ENCODE measurements around the gene RGS3.

Gene RGS3

DNA sequence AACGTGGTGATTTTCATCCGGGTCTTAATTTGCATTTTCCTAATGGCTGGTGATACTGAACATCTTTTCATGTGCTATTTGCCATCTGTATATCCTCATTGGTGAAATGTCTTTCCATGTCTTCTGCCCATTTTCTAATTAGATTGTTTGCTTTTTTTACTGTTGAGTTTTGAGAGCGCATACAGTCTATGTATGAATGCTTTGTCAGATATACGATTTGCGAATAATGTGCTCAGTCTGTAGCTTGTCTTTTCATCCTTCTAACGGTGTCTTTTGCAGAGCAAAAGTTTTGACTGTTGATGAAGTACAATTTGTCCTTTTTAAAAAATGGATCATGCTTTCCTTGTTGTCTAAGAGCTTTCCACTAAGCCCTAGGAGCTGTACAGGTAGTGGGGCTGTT, 143.0 kb downstream of the RGS3 start:
- no peak for DNase-seq

DNA sequence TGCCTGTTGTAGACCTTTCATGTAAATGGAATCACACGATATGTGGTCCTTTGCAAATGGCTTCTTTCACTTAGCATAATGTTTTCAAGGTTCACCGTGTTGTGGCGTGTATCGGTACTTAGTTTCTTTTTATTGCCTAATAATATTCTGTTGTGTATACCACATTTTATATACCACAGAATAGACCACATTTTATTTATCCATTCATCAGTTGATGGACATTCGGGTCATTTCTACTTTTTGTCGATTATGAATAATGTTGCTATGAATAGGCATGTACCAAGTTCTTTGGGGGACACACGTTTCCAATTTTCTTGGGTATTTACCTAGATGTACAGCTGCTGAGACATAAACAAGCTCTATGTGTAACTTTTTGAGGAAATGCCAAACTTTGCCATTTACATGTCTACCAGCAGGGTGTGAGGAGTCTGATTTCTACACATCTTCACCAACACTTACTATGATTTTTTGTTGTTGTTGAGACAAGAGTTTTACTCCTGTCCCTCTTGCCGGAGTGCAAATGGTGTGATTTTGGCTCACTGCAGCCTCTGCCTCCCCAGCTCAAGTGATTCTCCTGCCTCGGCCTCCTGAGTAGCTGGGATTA, 144.7 kb downstream of the RGS3 start:
- no peak for DNase-seq

DNA sequence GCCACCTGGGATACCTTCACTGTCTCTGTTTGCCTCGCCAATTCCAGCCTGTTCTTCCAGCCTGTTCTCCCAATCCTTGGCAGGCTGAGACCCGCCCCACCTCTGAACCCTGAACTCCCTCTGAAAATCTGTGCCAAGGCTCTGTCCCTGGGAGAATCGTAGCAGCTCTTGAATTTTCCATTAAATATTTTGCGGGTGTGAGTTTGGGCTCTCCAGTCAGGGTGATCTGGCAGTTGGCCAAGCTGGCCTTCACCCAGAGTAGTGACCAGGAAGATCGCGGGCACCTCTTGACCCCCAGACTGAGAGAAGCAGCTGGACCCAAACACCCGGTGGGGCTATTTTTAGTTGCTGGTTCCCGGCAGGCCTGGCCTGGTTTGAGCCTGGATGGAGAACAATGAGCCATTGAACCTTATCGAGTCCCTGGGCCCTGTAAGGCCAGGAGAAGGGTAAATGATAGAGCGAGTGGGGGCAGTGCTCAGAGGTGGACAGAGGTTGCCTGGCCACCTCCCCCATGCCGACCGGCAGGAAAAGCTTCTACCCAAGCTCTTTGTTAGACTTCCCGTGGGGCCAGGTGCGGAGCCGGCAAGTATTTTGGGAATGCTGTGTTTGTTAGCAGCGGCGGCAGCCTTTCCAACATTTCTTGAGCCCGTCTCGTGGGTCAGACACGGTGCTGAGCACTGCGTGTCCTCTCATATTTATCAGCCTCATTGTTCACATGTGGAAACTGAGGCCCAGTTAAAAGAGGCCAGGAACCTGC, 146.2 kb downstream of the RGS3 start:
- DNase-seq = no peak

DNA sequence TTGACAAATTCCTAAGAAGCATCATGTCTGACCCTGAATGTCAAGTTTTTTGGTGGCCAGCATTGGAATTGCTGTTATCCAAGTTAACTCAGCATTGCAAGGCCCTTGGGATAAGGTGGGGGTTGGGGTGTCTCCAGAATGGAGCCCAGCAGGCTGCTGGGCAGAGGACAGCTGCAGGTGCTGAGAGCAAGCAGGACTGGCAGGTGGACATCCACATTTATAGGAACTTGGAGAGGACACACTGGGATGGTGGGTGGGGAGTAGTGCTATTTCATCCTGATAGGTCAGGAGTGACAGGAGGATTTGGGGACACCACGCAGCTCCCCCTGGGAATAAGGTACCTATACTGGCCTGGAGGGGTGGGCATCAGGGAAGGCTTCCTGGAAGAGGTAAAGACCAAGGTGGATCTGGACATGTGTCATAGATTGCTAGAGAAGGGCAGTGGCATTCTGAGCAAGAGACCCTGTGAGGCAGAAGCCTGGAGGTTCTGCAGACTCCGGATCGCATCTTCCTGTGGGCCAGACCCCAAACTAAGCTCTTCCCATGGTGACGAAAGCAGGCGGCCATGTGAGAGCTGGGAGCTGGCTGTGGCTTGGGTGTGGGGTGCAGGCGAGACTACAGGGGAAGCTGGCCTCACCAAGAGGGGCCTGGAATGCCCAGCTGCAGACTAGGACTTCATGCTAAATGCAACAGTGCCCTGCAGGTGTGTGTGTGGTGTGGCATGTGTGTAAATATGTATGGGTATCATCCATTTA, 148.1 kb downstream of the RGS3 start:
- no peak for DNase-seq

DNA sequence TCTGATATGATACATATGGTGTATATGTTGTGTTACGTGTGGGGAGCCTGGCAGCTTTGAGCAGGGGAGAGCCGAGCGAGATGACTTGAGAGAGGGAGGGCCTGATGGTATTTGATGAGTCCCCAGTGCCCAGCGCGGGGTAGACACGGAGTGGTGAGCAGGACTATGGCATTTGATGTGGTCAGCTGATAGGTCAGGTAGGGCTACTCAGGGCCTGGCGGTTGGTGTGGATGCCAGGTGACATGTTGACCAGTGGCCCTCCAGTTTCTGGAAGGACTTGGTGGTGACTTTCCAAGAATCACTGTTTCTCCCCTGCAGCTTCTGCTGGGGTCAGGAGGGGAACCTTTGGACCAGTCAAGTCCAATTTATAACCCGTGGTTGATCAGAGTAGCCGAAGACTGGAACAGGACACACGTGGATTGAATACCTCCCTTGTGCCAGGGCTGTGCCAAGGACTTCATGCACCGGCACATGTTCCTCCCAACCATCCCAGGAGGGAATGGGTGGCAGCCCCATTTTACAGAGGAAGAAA, 148.8 kb downstream of the RGS3 start:
- no peak for DNase-seq

DNA sequence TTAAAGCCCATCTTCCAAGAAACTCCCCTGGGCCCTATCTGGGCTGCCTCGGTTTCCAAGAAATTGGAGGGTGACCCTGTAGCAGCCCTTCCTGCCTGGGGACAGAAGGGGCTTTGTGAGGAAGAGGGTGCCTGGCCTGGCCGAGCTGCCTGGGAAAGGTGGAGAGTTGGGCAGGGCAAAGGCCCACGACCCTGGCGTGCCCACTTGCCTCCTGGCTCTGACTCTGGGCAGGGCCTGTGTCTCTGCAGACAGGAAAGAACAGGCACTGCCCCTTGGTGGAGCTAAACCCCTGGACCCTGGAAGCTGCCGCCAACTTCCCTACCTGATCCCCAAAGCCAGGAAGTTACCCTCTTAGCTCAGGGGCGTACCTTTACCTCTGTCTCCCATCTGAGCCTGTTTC, 149.3 kb downstream of the RGS3 start:
- DNase-seq = no peak

DNA sequence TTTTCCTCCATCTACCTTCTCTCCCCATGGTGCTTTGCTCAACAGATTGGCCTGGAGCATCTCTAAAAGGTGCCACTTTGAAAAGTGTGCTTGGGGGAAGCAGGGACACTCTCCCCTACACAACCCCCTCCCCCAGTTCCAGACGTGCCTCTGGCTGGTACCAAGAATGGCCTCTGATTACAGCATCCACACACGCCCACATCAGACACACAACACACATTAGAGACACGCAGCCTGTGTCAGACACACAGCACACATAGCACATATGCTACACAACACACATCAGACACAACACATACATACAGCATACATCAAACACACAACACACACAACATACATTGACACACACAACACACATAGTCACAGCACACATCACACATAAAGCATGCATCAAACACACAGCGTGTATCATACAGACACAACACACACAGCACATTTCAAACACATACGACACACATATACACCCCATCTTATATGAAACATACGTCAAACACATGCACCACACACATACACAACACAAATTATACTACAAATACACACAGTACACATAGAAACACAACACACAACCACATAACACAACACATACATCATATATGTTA, 150.4 kb downstream of the RGS3 start:
- no peak for DNase-seq

DNA sequence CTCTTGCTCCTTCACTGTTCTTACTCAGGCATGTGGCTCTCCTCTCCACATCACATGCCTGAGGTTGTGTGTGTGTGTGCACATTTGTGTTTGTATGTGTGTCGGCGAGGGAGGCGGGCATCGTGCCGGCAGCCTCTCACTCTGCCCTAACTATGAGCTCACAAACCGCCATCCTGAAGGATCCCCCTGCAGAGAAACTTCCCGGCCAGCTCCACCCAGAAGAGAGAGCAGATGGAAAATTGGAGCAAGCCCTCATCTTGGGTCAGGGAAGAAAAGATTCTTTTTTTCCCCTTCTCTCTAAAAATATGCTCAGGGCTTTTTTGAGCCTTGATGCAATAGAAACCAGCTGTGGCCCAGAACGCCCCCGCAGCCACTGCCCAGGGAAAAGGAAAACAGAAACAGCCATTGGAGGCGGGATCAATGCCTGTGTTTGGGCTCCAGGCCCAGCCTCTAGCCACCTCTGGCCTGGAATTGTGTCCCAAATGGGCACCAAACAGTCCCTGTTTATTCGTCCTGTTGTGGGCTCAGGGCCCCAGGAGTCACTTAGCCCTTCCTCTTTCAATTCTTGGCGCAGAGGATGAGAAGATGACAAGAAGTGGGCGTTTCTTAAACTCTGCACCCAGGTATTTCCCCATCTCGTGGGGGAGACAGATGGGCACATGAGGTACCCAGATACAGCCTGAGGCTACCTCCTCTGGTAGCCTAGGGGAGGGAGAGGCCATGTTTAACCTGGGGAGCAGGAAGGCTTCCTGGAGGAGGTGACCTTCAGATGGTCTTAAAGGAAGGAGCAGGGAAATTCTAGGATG, 151.5 kb downstream of the RGS3 start:
- no peak for DNase-seq

DNA sequence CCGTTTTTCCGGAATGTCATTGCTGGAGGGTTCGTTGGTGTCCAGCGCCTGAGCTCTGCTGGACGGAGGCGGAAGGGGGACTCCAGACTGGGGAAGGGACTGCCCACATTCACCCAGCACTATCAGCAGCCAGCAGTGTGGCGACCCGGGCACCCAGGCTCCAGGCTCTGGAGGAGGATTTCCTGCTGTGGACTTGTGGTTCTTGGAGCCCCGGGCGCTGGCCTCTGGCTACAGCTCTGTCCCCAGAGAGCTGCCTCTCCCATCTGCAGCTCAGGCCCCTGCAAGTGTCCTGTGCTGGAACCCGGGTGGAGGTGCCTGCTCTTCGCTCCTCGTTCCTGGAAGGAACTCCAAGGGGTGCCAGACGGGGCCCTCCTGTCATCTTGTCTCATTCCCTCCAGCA, 152.6 kb downstream of the RGS3 start:
- no peak for DNase-seq

DNA sequence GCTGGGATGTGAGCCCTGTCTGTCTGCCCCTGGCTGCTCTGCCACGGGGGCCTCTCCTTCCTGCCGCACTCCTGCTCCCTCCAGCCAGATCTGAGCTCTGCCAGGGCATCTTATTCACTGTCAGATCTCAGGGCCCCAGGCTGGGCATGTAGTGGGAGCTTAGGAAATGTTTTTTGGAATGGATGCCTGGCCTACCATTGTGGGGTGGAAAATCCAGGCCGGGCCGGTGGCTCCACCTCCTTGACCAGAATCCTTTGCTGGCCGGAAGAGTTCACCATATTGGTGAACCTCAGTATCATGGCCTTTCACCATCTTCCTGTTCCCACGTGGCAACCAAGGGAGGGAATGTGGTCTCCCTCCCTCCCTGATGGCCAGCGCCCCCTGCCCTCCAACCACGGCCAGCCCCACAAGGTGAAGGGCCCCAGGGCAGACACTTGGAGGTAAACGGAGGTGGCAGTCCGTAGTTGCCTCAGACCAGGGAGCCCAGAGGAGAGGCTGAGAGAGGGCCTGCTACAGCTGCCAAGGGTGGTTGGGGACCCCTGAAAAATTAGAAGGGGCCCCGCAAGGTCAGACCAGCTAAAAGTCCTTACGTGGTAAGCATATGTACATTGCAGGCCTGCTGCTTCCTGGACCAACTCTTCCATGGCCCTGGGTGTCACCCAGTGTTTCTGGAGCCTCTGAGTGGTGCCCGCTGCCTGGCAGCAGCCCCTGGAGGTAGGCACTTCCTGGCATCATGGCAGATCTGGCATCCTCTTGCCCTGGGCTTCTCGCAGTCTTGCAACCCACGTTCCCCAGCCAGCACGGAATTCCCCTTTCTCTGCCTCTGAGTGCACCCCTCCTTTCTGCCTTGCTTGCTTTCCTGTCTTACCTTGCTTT, 153.3 kb downstream of the RGS3 start:
- no peak for DNase-seq

DNA sequence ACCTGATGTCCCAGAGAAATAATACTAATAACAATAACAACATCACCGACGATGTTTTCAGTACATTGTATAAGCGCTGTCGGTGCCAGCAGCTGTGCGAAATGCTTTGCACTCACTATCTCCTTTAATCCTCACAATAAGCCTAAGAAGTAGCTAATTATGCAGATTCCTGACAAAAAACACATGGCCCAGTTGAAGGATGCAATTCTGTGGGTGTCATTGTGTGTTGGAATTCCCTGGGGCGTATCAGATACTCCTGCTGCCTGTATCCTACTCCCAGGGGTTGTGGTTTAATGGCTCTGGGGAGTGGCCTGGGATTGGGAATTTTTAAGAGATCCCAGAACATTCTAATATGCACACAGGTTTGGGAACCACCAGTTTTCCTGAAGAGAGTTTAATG, 154.0 kb downstream of the RGS3 start:
- no peak for DNase-seq

DNA sequence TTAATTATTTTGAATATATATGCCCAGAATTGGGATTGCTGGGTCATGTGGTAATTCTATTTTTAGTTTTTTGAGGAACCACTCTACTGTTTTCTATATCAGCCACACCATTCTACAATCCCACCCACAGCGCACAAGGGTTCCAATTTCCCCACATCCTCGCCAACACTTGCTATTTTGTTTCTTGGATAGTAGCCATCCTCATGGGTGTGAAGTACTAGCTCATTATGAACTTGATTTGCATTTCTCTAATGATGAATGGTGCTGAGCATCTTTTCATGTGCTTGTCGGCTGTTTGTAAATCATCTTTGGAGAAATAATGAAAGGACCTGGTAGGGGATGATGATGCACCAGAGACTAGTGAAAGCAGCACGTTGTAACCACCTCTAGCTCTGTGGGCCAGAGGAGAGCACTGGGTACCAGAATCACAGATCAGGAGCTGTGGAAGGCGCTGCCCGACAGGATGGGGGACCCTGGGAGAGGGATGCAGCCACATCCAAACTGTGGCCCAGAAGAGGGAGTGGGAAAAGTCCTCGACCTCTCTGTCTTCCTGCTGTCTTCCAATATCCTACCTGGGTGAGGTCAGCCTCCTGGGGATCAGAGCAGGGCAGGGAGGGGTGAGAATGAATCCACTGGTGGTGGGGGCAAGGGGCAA, 155.4 kb downstream of the RGS3 start:
- DNase-seq = no peak

DNA sequence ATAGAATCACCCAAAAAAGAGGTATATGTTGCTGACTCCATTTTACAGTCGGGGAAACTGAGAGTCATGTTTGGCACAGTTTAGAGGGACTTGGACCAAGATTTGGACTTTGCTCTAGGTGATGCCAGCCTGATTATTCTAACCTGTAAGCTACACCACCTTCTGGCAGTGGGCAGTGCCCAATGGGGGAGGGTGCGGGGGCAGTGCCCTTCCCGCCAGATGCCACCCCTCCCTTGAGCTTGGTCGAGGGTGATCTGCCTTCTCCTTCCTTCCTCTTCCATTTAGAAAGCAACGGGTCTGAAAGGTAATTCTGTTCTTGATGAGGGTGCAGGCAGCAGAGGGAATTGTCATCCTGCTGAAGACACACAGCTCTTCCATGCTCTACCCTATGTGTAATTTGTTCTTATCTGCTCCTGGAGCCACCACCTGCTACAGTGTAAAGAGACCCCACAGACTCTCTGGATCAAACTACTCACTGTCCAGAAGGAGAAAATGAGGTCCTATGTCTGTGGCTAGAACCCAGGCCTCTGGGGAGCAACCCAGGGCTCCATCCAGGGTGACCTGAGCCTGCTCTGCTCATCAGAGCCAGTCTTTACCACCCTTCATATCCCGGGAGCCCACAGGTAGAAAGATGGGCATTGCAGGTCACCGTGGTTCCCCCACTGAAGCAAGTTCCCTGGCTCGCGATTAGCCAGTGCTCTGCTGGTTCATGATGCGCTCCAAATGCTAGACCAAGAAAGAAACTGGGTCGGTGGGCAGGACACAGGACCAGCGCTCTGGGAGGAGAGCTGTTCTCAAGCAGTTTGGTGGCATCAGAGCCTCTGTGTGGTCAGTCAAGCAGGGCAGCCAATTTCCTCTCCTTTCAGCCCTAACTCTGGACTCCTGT, 156.2 kb downstream of the RGS3 start:
- no peak for DNase-seq

DNA sequence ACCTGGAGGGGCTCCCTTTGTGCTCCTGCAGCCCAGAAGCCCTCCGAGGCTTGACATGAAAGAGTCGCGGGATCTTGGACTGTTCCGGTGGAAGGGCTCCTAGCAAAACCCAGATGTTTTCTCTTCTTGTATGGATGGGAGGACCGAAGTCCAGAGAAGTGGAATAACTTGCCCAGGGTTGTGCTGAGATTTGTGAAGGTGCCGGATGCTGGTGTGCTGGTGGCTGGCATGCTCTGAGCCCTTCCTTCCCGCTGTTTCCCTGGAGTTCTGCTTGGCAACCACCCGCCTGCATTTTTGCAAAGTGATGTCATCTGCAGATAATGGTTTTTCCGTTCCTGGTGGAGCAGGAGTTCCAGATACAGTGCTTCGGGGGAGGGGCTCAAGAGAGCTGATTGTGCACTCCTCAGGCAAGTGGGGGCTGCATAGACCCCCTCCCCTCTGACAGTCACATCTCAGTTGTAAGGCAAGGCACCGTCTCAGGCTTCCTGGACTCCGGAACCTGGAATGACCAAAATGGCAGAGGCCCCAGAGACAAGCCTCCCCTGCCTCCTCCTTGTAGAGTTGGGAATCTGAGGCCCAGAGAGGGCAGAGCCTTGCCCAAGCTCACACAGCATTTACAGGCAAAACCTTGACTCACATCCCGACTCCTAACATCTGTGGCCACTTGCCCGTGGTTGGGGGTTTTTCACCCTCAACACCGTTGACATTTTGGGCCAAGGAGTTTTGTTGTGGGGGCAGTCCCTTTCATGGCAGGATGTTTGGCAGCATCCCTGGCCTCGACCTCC, 157.0 kb downstream of the RGS3 start:
- DNase-seq = no peak

DNA sequence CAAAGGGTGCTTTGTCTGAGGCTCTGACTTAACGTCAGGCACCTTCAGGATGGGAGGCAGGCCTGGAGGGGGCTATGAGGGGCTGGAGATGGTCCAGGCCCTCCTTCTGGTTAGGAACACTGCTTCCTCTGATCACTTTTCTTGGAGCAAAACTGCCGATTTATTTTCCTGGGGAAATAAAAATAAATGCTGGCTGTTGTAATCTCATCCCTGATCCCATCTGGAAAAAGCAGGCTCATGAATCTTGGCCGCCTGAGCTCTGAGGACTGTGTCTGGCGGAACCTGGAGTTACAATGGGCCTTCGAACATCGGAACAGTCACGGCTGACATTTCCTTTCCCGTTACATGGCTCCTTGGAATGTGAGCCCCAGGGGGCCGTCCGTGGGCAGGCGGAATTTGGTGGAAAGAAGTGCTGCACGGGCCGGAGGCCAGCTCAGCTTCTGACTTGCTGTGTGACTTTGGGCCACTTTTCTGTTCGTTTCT, 157.8 kb downstream of the RGS3 start:
- no peak for DNase-seq

DNA sequence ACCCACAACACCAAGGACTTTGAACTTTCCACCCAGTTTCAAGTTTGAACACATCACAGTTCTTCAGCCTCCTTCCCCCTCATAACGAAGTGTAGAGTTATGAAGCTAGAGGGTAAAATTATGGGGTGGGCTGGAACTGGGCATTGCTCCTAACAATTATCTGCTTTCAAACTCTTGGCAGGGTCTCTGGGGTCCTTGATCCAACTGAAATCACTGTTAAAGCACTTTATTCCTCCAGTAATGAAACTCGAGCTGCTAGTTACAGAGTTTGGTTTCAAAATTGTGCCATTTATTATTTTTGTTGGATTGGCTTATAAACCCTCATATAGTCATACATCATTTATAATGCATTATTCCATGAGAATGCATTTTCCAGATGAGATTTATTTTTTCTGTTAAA, 158.5 kb downstream of the RGS3 start:
- DNase-seq = no peak

DNA sequence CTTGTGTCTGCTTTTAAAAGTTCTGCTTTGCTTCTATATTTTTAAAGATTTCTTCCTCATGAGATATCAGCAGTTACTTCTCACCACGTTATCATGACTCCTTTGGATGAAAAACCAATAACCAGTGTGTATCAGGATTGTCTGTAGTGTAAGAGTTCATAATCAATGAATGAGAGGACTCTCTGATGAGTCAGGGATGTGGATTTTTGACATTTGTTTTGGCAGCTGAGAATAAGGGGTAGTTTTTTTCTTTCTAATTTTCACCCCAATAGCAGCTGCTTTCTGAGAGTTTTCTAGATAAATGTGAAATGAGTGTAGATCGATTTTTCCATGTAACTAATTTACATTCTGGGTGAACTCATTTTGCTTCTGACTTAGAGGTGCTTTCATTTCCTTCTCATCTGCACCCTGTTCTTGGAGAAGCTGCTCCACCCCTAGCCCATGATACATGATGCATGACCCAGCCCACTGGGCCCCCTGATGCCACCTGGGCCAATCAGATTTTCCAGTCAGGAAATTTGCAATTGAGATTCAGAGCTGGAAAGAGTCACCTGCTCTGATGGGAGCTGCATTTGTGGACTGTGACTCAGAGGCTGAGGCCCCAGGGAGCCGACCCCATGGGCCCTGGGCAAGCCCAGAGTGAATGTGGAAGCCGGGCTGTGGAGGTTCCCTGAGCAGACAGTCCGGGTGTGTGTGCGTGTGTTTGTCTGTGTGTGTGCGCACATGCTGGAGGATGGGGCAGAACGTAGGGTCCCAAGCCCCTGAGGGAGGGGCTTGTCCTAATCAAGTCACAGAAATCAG, 159.3 kb downstream of the RGS3 start:
- peak in 1 of 2 donors; percentile 10 for DNase-seq

DNA sequence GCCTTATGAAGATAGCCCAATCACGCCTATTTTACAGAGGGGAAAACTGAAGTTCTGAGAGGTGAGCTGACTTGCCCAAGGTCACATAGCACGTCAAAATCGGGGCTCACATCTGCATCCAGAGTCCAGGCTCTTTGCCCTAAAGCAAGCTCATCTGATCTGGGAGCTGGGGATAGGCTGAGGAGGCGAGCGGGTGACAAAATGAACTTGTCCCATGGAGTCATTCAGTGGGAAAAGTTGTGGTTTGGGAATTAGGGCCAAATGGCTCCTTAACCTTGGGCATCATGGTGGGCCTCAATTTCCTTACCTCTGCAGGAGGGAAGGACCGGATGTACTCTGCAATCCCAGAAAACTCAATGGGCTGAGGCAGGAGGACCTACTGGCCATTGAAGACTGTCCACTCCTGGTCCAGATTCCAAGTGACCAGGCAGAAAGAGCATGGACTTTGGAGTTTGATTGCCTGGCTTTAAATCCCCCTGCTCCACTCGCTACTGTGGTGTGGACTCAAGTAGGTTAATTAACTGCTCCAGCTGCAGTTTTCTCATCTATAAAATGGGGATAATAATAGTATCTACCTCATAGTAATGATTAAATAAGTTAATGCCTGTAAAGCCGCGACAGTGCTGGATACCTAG, 160.4 kb downstream of the RGS3 start:
- no peak for DNase-seq
